ENCODE measurements around the gene TMEM150C. TPM values are rescaled to one million over a fixed set of nuclear protein-coding genes. Genes with fewer than 3 reads are reported as not detected.
"Not testable (repeated sequence)": the region's sequence is repeated elsewhere in the genome, so short reads cannot be mapped to it uniquely, and the experiment has no call there.

TMEM150C gene
- total RNA-seq, 1 experiment from 2014 or later, result 2.7 TPM

DNA sequence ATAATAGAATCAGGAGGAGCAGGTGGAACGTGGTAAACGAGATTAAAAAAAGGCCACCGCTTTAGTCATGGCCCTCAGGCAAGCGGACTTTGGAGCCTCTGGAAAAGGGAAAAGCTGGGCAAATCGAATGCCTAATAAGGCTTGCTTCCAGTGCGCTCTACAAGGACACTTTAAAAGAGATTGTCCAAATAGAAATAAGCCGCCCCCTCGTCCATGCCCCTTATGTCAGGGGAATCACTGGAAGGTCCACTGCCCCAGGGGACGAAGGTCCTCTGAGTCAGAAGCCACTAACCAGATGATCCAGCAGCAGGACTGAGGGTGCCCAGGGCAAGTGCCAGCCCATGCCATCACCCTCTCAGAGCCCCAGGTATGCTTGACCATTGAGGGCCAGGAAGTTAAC is 84.3 kb downstream of the TMEM150C start:
- H3K27ac Mint-ChIP-seq; H3K4me3 Mint-ChIP-seq; POLR2A ChIA-PET; DNase-seq (ENCODE audit: low spot score); H3K36me3 Mint-ChIP-seq; CTCF ChIA-PET; H3K27me3 Mint-ChIP-seq (ENCODE audit: low read depth); ATAC-seq: not testable (repeated sequence)
- peaks cover 16% of the 10 kb centered on the region for H3K9me3 Mint-ChIP-seq
- peaks cover 18% of the 10 kb centered on the region for H3K4me1 Mint-ChIP-seq

DNA sequence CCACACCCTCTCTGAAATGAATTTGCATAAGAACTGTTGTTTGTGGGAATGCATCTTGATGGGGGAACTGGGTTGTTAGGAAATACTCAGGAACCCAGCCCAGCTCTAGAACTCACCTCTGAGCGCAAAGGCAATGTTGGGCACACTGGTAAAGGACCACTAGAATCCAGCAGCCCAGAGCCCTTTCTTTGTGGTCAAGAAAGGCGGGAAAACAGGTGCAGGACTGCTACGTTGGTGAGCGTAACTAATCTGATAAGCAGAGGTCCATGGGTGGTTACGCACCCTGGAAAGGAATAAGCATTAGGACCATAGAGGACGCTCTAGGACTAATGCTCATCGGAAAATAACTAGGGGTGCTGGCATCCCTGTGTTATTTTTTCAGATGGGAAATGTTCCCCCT is 85.9 kb downstream of the TMEM150C start:
- DNase-seq (ENCODE audit: low spot score); H3K36me3 Mint-ChIP-seq; H3K27ac Mint-ChIP-seq; H3K27me3 Mint-ChIP-seq (ENCODE audit: low read depth); H3K4me3 Mint-ChIP-seq; POLR2A ChIA-PET; ATAC-seq; CTCF ChIA-PET: not testable (repeated sequence)
- H3K4me1 Mint-ChIP-seq, result peaks cover 18% of the 10 kb centered on the region
- peaks cover 16% of the 10 kb centered on the region for H3K9me3 Mint-ChIP-seq

DNA sequence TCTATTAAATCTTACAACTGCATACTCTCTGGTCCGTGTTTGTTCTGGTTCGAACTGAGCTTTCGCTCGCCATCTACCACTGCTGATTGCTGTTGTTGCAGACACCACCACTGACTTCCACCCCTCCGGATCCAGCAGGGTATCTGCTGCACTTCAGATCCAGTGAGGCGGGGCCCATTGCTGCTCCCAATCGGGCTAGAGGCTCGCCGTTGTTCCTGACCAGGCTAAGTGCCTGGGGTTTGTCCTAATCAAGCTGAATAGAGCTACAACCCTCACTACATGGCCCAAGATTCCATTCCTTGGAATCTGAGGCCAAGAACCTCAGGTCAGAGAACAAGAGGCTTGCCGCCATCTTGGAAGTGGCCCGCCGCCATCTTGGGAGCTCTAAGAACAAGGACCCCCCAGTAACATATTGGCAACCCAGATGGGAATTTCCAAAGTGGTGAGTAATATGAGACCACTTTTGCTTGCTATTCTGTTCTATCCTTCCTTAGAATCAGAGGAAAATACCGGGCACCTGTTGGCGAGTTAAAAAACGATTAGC is 88.1 kb downstream of the TMEM150C start:
- no peaks in the 10 kb centered on the region for H3K27me3 Mint-ChIP-seq (ENCODE audit: low read depth)
- H3K4me3 Mint-ChIP-seq, result no peak overlapping the region
- H3K27ac Mint-ChIP-seq, result no peak overlapping the region
- POLR2A ChIA-PET, result no interaction called here
- peaks cover 18% of the 10 kb centered on the region for H3K4me1 Mint-ChIP-seq
- no peak for DNase-seq (ENCODE audit: low spot score)
- CTCF ChIA-PET, result interaction anchor here (0.7 to 1.5 kb wide), 6 partner anchors 11 to 269 kb away, joined by 3 to 8 read pairs (median 4); no protein-coding TSS in a partner anchor
- no peak for TF ChIP-seq ZNF317 (CRISPR knock-in tag; IDR thresholded peaks at IDR 0.05; ENCODE audit: borderline replicate concordance, low read depth)
- TF ChIP-seq, protein P1, sequence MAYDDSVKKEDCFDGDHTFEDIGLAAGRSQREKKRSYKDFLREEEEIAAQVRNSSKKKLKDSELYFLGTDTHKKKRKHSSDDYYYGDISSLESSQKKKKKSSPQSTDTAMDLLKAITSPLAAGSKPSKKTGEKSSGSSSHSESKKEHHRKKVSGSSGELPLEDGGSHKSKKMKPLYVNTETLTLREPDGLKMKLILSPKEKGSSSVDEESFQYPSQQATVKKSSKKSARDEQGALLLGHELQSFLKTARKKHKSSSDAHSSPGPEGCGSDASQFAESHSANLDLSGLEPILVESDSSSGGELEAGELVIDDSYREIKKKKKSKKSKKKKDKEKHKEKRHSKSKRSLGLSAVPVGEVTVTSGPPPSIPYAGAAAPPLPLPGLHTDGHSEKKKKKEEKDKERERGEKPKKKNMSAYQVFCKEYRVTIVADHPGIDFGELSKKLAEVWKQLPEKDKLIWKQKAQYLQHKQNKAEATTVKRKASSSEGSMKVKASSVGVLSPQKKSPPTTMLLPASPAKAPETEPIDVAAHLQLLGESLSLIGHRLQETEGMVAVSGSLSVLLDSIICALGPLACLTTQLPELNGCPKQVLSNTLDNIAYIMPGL (CRISPR knock-in tag; IDR thresholded peaks at IDR 0.05), result no peak
- TF ChIP-seq, protein P2, sequence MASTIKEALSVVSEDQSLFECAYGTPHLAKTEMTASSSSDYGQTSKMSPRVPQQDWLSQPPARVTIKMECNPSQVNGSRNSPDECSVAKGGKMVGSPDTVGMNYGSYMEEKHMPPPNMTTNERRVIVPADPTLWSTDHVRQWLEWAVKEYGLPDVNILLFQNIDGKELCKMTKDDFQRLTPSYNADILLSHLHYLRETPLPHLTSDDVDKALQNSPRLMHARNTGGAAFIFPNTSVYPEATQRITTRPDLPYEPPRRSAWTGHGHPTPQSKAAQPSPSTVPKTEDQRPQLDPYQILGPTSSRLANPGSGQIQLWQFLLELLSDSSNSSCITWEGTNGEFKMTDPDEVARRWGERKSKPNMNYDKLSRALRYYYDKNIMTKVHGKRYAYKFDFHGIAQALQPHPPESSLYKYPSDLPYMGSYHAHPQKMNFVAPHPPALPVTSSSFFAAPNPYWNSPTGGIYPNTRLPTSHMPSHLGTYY (CRISPR knock-in tag; IDR thresholded peaks at IDR 0.05), result no peak
- TF ChIP-seq, protein P3, sequence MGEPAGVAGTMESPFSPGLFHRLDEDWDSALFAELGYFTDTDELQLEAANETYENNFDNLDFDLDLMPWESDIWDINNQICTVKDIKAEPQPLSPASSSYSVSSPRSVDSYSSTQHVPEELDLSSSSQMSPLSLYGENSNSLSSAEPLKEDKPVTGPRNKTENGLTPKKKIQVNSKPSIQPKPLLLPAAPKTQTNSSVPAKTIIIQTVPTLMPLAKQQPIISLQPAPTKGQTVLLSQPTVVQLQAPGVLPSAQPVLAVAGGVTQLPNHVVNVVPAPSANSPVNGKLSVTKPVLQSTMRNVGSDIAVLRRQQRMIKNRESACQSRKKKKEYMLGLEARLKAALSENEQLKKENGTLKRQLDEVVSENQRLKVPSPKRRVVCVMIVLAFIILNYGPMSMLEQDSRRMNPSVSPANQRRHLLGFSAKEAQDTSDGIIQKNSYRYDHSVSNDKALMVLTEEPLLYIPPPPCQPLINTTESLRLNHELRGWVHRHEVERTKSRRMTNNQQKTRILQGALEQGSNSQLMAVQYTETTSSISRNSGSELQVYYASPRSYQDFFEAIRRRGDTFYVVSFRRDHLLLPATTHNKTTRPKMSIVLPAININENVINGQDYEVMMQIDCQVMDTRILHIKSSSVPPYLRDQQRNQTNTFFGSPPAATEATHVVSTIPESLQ (CRISPR knock-in tag; IDR thresholded peaks at IDR 0.05), result no peak
- no peak for TF ChIP-seq OVOL2 (CRISPR knock-in tag; IDR thresholded peaks at IDR 0.05; ENCODE audit: borderline replicate concordance)
- TF ChIP-seq CREM (CRISPR knock-in tag; IDR thresholded peaks at IDR 0.05), result no peak
- TF ChIP-seq SP1 (CRISPR knock-in tag; conservative IDR thresholded peaks at IDR 0.05), result no peak
- TF ChIP-seq, protein P4, sequence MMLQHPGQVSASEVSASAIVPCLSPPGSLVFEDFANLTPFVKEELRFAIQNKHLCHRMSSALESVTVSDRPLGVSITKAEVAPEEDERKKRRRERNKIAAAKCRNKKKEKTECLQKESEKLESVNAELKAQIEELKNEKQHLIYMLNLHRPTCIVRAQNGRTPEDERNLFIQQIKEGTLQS (CRISPR knock-in tag; conservative IDR thresholded peaks at IDR 0.05), result no peak
- no peak for TF ChIP-seq JAZF1 (CRISPR knock-in tag; IDR thresholded peaks at IDR 0.05)
- no peak for TF ChIP-seq KAT7 (CRISPR knock-in tag; IDR thresholded peaks at IDR 0.05; ENCODE audit: borderline replicate concordance)
- peaks cover 6% of the 10 kb centered on the region for H3K9me3 Mint-ChIP-seq
- H3K36me3 Mint-ChIP-seq, result no peaks in the 10 kb centered on the region; the same call in 1 of the 2 replicates
- ATAC-seq, result no peak

DNA sequence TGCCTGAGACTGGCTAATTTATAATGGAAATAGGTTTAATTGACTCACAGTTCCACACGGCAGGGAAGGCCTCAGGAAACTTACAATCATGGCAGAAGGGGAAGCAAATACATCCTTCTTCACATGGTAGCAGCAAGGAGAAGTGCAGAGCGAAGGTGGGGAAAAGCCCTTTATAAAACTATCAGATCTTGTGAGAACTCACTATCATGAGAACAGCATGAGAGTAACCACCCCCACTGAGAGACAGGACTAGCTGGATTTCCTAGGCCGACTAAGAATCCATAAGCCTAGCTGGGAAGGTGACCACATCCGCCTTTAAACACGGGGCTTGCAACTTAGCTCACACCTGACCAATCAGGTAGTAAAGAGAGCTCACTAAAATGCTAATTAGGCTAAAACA is 88.7 kb downstream of the TMEM150C start:
- peaks cover 14% of the 10 kb centered on the region for H3K4me1 Mint-ChIP-seq
- H3K36me3 Mint-ChIP-seq; H3K4me3 Mint-ChIP-seq; DNase-seq (ENCODE audit: low spot score); POLR2A ChIA-PET; ATAC-seq; H3K9me3 Mint-ChIP-seq; H3K27ac Mint-ChIP-seq; H3K27me3 Mint-ChIP-seq (ENCODE audit: low read depth): not testable (repeated sequence)
- CTCF ChIA-PET, result interaction anchor here (0.7 to 1.5 kb wide), 6 partner anchors 10 to 270 kb away, joined by 3 to 8 read pairs (median 4); no protein-coding TSS in a partner anchor

Measured in WTC11 (cell line).